ELR (cell line): Measurements from ENCODE around the gene GJB4.
A peak's percentile ranks its signal among the peaks of the same experiment; 100 is the strongest.
"Not testable (repeated sequence)": the region's sequence is repeated elsewhere in the genome, so short reads cannot be mapped to it uniquely, and the experiment has no call there.

Source experiments
- DNase-seq: peaks from one replicate; pipeline ENCODE4 v3.0.0-alpha.2; 2015; ENCODE audit warnings: low read depth

Gene GJB4

GRCh38 chr1:34759503-34760357 lies at the start of gene GJB4:
TSS of gene GJB4 (plus strand) at chr1:34759740. CDS start at chr1:34761255, 1,515 bp downstream.
- peak; percentile 13 for DNase-seq

- DNase-seq = no peak
These were observed 48.7 kb upstream of the GJB4 start for GRCh38 chr1:34710812-34711211.

GRCh38 chr1:34711485-34711884 lies 48.1 kb upstream of the GJB4 start:
- peak; percentile 20 for DNase-seq

GRCh38 chr1:34712007-34712688 lies 47.4 kb upstream of the GJB4 start:
- DNase-seq = no peak

GRCh38 chr1:34713443-34713842 lies 46.1 kb upstream of the GJB4 start:
- no peak for DNase-seq

- DNase-seq = no peak
These were observed 45.2 kb upstream of the GJB4 start for GRCh38 chr1:34714386-34714785.

- DNase-seq = peak; percentile 8
These were observed 44.4 kb upstream of the GJB4 start for GRCh38 chr1:34715139-34715538.

- DNase-seq = no peak
These were observed 38.3 kb upstream of the GJB4 start for GRCh38 chr1:34721241-34721640.

GRCh38 chr1:34721646-34722355 lies 37.7 kb upstream of the GJB4 start:
- no peak for DNase-seq

GRCh38 chr1:34726861-34727260 lies 32.7 kb upstream of the GJB4 start:
- DNase-seq = no peak

- no peak for DNase-seq
These were observed 29.1 kb upstream of the GJB4 start for GRCh38 chr1:34730485-34730884.

- not testable (repeated sequence) for DNase-seq
These were observed 26.7 kb upstream of the GJB4 start for GRCh38 chr1:34732831-34733230.

- no peak for DNase-seq
These were observed 22.8 kb upstream of the GJB4 start for GRCh38 chr1:34736692-34737091.

GRCh38 chr1:34737236-34737635 lies 22.3 kb upstream of the GJB4 start:
- DNase-seq = not testable (repeated sequence)

- DNase-seq = no peak
These were observed 19.9 kb upstream of the GJB4 start for GRCh38 chr1:34739613-34740012.

- peak; percentile 18 for DNase-seq
These were observed 19.2 kb upstream of the GJB4 start for GRCh38 chr1:34740161-34740868.

GRCh38 chr1:34742667-34743270 lies 16.8 kb upstream of the GJB4 start:
- DNase-seq = peak; percentile 70

GRCh38 chr1:34743775-34744174 lies 15.8 kb upstream of the GJB4 start:
- no peak for DNase-seq

- no peak for DNase-seq
These were observed 14.7 kb upstream of the GJB4 start for GRCh38 chr1:34744851-34745250.

- no peak for DNase-seq
These were observed 13.9 kb upstream of the GJB4 start for GRCh38 chr1:34745666-34746065.

- DNase-seq = no peak
These were observed 13.4 kb upstream of the GJB4 start for GRCh38 chr1:34746101-34746500.
